Neuronal stem cell (in vitro differentiated cells): ENCODE data around the gene POU2F2.

Source experiments
- DNase-seq: peaks from one replicate; pipeline ENCODE4 v3.0.0-alpha.2; 2013; ENCODE audit warnings: low spot score
- H2AFZ ChIP-seq: one replicate; pipeline ENCODE4 v1.6.1; 2013; ENCODE audit warnings: mild to moderate bottlenecking, low read length, inconsistent platforms
- H2AK5ac ChIP-seq: 2 replicates; pipeline ENCODE4 v1.6.1; 2013; ENCODE audit warnings: low read depth, mild to moderate bottlenecking, inconsistent platforms, low read length, moderate library complexity, mixed read lengths
- H2BK120ac ChIP-seq: 2 replicates; pipeline ENCODE4 v1.6.1; 2013; ENCODE audit warnings: low read depth, mild to moderate bottlenecking, inconsistent platforms, low read length, moderate library complexity, mixed read lengths
- H2BK12ac ChIP-seq: one replicate; pipeline ENCODE4 v1.6.1; 2013; ENCODE audit warnings: low read length, inconsistent platforms
- H2BK15ac ChIP-seq: 2 replicates; pipeline ENCODE4 v1.6.1; 2013; ENCODE audit warnings: mild to moderate bottlenecking, low read length, inconsistent platforms, mixed read lengths
- H2BK5ac ChIP-seq: one replicate; pipeline ENCODE4 v1.6.1; 2013; ENCODE audit warnings: inconsistent platforms, mild to moderate bottlenecking, low read length, moderate library complexity
- H3K14ac ChIP-seq: one replicate; pipeline ENCODE4 v1.6.1; 2013; ENCODE audit warnings: low read length, inconsistent platforms
- H3K18ac ChIP-seq: 2 replicates; pipeline ENCODE4 v1.6.1; 2013; ENCODE audit warnings: low read length, inconsistent platforms
- H3K23ac ChIP-seq: 2 replicates; pipeline ENCODE4 v1.6.1; 2013; ENCODE audit warnings: low read depth, mild to moderate bottlenecking, mixed read lengths, low read length, inconsistent platforms; ENCODE audit not compliant: poor library complexity
- H3K27ac ChIP-seq: replicated peaks from 3 replicates; pipeline ENCODE4 v1.5.1; 2013; ENCODE audit warnings: low read length, inconsistent platforms
- H3K27me3 ChIP-seq, 3 experiments: 2 replicates each; pipeline ENCODE4 v1.6.1; 2013; ENCODE audit warnings: low read length in 3 of 3, mild to moderate bottlenecking in 2 of 3, inconsistent platforms in 1 of 3, low read depth in 1 of 3, mixed read lengths in 1 of 3, moderate library complexity in 1 of 3; ENCODE audit not compliant: control insufficient read depth in 3 of 3, insufficient read depth in 3 of 3
- H3K36me3 ChIP-seq, 2 donors: replicated peaks in 1 of 2; 2 replicates each; pipeline ENCODE4 v1.6.1; 2013; ENCODE audit warnings: low read length in 2 of 2; ENCODE audit not compliant: control insufficient read depth in 2 of 2, insufficient read depth in 2 of 2
- H3K4ac ChIP-seq: 2 replicates; pipeline ENCODE4 v1.6.1; 2013; ENCODE audit warnings: inconsistent platforms, mild to moderate bottlenecking, low read length, moderate library complexity
- H3K4me1 ChIP-seq, 2 donors: 1 replicate in 1 of 2; 2 replicates in 1 of 2; pipeline ENCODE4 v1.6.1; 2013; ENCODE audit warnings: low read length in 2 of 2, low read depth in 1 of 2; ENCODE audit not compliant: control insufficient read depth in 2 of 2, insufficient read depth in 1 of 2
- H3K4me2 ChIP-seq: one replicate; pipeline ENCODE4 v1.6.1; 2013; ENCODE audit warnings: mild to moderate bottlenecking, low read length, inconsistent platforms; ENCODE audit not compliant: insufficient read depth, poor library complexity, severe bottlenecking
- H3K4me3 ChIP-seq, 2 donors: 2 replicates each; pipeline ENCODE4 v1.5.1; 2013; ENCODE audit warnings: low read length in 2 of 2, mild to moderate bottlenecking in 2 of 2, inconsistent platforms in 1 of 2, moderate library complexity in 1 of 2
- H3K79me1 ChIP-seq: one replicate; pipeline ENCODE4 v1.6.1; 2013; ENCODE audit warnings: low read depth, mild to moderate bottlenecking, inconsistent platforms, low read length, moderate library complexity
- H3K9ac ChIP-seq: one replicate; pipeline ENCODE4 v1.6.1; 2013; ENCODE audit warnings: mild to moderate bottlenecking, low read depth, low read length, inconsistent platforms; ENCODE audit not compliant: poor library complexity
- H3K9me3 ChIP-seq, 2 donors: replicated peaks in 1 of 2; 2 replicates each; pipeline versions ENCODE3 to v1.6.1; 2013; ENCODE audit warnings: low read length in 2 of 2, mild to moderate bottlenecking in 2 of 2, inconsistent platforms in 1 of 2, low read depth in 1 of 2, mixed read lengths in 1 of 2, moderate library complexity in 1 of 2; ENCODE audit not compliant: control insufficient read depth in 2 of 2, insufficient read depth in 1 of 2
- H4K8ac ChIP-seq: one replicate; pipeline ENCODE4 v1.6.1; 2013; ENCODE audit warnings: low read depth, mild to moderate bottlenecking, inconsistent platforms, low read length, moderate library complexity
- H4K91ac ChIP-seq: one replicate; pipeline ENCODE4 v1.6.1; 2013; ENCODE audit warnings: low read length, low read depth, mild to moderate bottlenecking, inconsistent platforms; ENCODE audit not compliant: poor library complexity
- WGBS, 2 donors: extraction: QIAGEN DNeasy Blood & Tissue Kit; methylation state at CpG; one replicate each; pipeline ENCODE4 v1.1.7; 2013; ENCODE audit warnings: missing lambda C conversion rate in 2 of 2, mixed read lengths in 1 of 2; ENCODE audit not compliant: insufficient read length in 2 of 2, insufficient replicate concordance in 1 of 2; ENCODE audit errors: extremely low coverage in 2 of 2; 5-methylcytosine and 5-hydroxymethylcytosine counted together

POU2F2 gene

GRCh38 chr19:42062381-42062780 is 69.9 kb downstream of the POU2F2 start:
- Histone ChIP-seq H3K4me1 (peaks cover 0 to 4% of the 10 kb centered on the region in 2 donors), H3K14ac (no peak overlapping the region), H2BK120ac (no peak overlapping the region), H3K79me1 (peaks cover 8% of the 10 kb centered on the region), H2BK5ac (no peak overlapping the region), H2AFZ (no peak overlapping the region), H3K9ac (no peak overlapping the region), H3K36me3 (peaks cover 0 to 39% of the 10 kb centered on the region in 2 donors), H3K9me3 (no peaks in the 10 kb centered on the region), H3K23ac (no peak overlapping the region), H3K4ac (no peak overlapping the region), H3K4me2 (no peak overlapping the region), H3K27me3 (peaks cover 0 to 4% (median 0%) of the 10 kb centered on the region in 3 experiments), H2BK12ac (no peak overlapping the region), H4K8ac (no peak overlapping the region), H2BK15ac (no peak overlapping the region), H4K91ac (no peak overlapping the region), H2AK5ac (no peak overlapping the region), H3K4me3 (no peak overlapping the region), H3K27ac (no peak overlapping the region), H3K18ac (no peak overlapping the region)
- whole genome bisulfite sequencing, 2 donors: no CpG with 5 or more reads among the region's 16 CpGs
- DNase-seq: no peak

GRCh38 chr19:42060117-42060516 is 72.1 kb downstream of the POU2F2 start:
- no CpG with 5 or more reads among the region's 3 CpGs for WGBS, 2 donors
- no peak for DNase-seq
- H3K4me1 ChIP-seq: no peaks in the 10 kb centered on the region

GRCh38 chr19:42059196-42059595 is 73.0 kb downstream of the POU2F2 start:
- Histone ChIP-seq H2AK5ac (no peak overlapping the region), H4K91ac (no peak overlapping the region), H4K8ac (no peak overlapping the region), H2BK5ac (no peak overlapping the region), H2BK120ac (no peak overlapping the region), H3K4me3 (peak overlapping the region in 1 of 2 donors; percentile 1), H3K18ac (no peak overlapping the region), H3K27ac (no peak overlapping the region), H3K9me3 (no peaks in the 10 kb centered on the region), H3K79me1 (no peaks in the 10 kb centered on the region), H3K4ac (no peak overlapping the region), H2BK12ac (no peak overlapping the region), H2BK15ac (no peak overlapping the region), H3K9ac (no peak overlapping the region), H3K4me2 (no peak overlapping the region), H3K4me1 (no peaks in the 10 kb centered on the region), H3K14ac (no peak overlapping the region), H3K27me3 (no peaks in the 10 kb centered on the region), H2AFZ (no peak overlapping the region), H3K36me3 (peaks cover 0 to 45% of the 10 kb centered on the region in 2 donors), H3K23ac (no peak overlapping the region)
- no CpG with 5 or more reads among the region's 13 CpGs for WGBS, 2 donors
- no peak for DNase-seq

More at GRCh38 chr19:42060117-42060516, 72.1 kb downstream of the POU2F2 start:
- Histone ChIP-seq H2AFZ (no peak overlapping the region), H3K4ac (no peak overlapping the region), H2BK120ac (no peak overlapping the region), H3K4me2 (no peak overlapping the region), H3K27ac (no peak overlapping the region), H3K14ac (no peak overlapping the region), H2BK5ac (no peak overlapping the region), H4K8ac (no peak overlapping the region), H3K36me3 (peaks cover 0 to 46% of the 10 kb centered on the region in 2 donors), H4K91ac (no peak overlapping the region), H3K18ac (no peak overlapping the region), H3K79me1 (no peaks in the 10 kb centered on the region), H3K23ac (no peak overlapping the region), H2BK12ac (no peak overlapping the region), H2AK5ac (no peak overlapping the region), H3K9me3 (no peaks in the 10 kb centered on the region), H2BK15ac (no peak overlapping the region), H3K27me3 (no peaks in the 10 kb centered on the region), H3K4me3 (no peak overlapping the region), H3K9ac (no peak overlapping the region)

- H3K18ac ChIP-seq: no peak overlapping the region
Observed at GRCh38 chr19:42057846-42058245, 74.4 kb downstream of the POU2F2 start.

More at GRCh38 chr19:42057846-42058245, 74.4 kb downstream of the POU2F2 start:
- DNase-seq: no peak
- no peak overlapping the region for H3K9ac ChIP-seq
- no peak overlapping the region for H3K4me3 ChIP-seq
- H3K14ac ChIP-seq: no peak overlapping the region
- H3K4me1 ChIP-seq: no peaks in the 10 kb centered on the region
- no peak overlapping the region for H2BK15ac ChIP-seq
- no peak overlapping the region for H2AK5ac ChIP-seq
- H2BK5ac ChIP-seq: no peak overlapping the region
- no peak overlapping the region for H2AFZ ChIP-seq
- H4K91ac ChIP-seq: no peak overlapping the region
- H3K36me3 ChIP-seq: peaks cover 0 to 49% of the 10 kb centered on the region in 2 donors
- H2BK120ac ChIP-seq: no peak overlapping the region
- no peak overlapping the region for H2BK12ac ChIP-seq
- no peaks in the 10 kb centered on the region for H3K79me1 ChIP-seq
- no peaks in the 10 kb centered on the region for H3K9me3 ChIP-seq
- H3K4me2 ChIP-seq: no peak overlapping the region
- H3K23ac ChIP-seq: no peak overlapping the region
- no peak overlapping the region for H4K8ac ChIP-seq
- no peaks in the 10 kb centered on the region for H3K27me3 ChIP-seq
- no CpG with 5 or more reads among the region's 7 CpGs for WGBS, 2 donors
- H3K27ac ChIP-seq: no peak overlapping the region
- no peak overlapping the region for H3K4ac ChIP-seq
